ENCODE data around the gene TNFAIP1.

TNFAIP1 gene

DNA sequence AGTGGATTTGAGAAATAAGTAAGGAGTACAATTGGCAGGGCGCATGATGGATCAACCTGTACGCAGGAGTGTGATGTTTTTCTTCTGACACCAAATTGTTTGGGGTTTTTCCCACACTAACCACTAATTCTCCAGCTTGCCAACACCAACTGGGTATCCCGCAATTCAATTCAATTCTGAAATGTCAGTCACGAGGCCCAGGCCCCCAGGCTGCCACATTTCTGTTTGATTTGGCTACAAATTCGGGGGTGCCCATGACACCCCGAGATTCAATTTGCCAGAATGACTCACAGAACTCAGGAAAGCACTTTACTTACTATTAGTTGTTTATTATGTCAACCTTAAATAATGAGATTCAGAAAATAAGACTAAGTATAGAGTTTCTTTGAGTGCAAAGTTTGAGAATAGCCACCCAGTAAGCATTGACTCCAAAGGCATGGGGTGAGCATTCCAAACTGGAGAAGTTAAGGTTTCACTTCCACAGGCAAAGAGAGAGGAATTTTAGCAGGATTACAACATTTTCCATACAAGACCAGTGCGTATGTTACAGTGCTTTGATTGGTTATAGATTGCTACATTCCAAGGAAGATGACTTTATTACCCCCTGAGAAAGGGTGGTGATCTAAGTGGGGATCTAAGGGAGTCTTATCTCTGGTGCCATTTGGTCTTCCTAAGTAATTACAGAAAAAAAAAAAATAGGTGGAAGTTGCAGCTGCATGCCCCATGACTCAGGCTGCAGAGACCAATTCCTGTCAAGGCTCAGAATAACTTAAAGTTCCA, 59.0 kb downstream of the TNFAIP1 start:
- no peaks in the 10 kb centered on the region for H3K27me3 ChIP-seq (ENCODE audit: control insufficient read depth, insufficient read depth, low read length)
- no peak overlapping the region for H3K9ac ChIP-seq
- H3K4me2 ChIP-seq (ENCODE audit: low read length) = no peak overlapping the region
- no peak overlapping the region for H3K4me3 ChIP-seq (ENCODE audit: low read depth, low read length)
- H3K4me1 ChIP-seq = no peaks in the 10 kb centered on the region
- no peaks in the 10 kb centered on the region for H3K9me3 ChIP-seq (ENCODE audit: control insufficient read depth, low read length)
- no peak overlapping the region for H2AFZ ChIP-seq
- TF ChIP-seq, protein P1, sequence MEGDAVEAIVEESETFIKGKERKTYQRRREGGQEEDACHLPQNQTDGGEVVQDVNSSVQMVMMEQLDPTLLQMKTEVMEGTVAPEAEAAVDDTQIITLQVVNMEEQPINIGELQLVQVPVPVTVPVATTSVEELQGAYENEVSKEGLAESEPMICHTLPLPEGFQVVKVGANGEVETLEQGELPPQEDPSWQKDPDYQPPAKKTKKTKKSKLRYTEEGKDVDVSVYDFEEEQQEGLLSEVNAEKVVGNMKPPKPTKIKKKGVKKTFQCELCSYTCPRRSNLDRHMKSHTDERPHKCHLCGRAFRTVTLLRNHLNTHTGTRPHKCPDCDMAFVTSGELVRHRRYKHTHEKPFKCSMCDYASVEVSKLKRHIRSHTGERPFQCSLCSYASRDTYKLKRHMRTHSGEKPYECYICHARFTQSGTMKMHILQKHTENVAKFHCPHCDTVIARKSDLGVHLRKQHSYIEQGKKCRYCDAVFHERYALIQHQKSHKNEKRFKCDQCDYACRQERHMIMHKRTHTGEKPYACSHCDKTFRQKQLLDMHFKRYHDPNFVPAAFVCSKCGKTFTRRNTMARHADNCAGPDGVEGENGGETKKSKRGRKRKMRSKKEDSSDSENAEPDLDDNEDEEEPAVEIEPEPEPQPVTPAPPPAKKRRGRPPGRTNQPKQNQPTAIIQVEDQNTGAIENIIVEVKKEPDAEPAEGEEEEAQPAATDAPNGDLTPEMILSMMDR (IDR thresholded peaks at IDR 0.05) = no peak
- H3K79me2 ChIP-seq = no peaks in the 10 kb centered on the region
- H3K36me3 ChIP-seq (ENCODE audit: control insufficient read depth, insufficient read depth, low read length) = no peaks in the 10 kb centered on the region
- no peak overlapping the region for H3K27ac ChIP-seq

- no peak overlapping the region for H3K4me2 ChIP-seq (ENCODE audit: low read length)
- H3K27me3 ChIP-seq (ENCODE audit: control insufficient read depth, insufficient read depth, low read length) = no peaks in the 10 kb centered on the region
- no peaks in the 10 kb centered on the region for H3K36me3 ChIP-seq (ENCODE audit: control insufficient read depth, insufficient read depth, low read length)
- H3K4me1 ChIP-seq = no peaks in the 10 kb centered on the region
- no peak overlapping the region for H2AFZ ChIP-seq
- TF ChIP-seq, protein P1 (IDR thresholded peaks at IDR 0.05) = no peak
- H3K9ac ChIP-seq = no peak overlapping the region
- no peaks in the 10 kb centered on the region for H3K9me3 ChIP-seq (ENCODE audit: control insufficient read depth, low read length)
- H3K79me2 ChIP-seq = no peaks in the 10 kb centered on the region
- H3K4me3 ChIP-seq (ENCODE audit: low read depth, low read length) = no peak overlapping the region
- H3K27ac ChIP-seq = no peak overlapping the region
Measured at GRCh38 chr17:28395426-28395825, 59.9 kb downstream of the TNFAIP1 start.

DNA sequence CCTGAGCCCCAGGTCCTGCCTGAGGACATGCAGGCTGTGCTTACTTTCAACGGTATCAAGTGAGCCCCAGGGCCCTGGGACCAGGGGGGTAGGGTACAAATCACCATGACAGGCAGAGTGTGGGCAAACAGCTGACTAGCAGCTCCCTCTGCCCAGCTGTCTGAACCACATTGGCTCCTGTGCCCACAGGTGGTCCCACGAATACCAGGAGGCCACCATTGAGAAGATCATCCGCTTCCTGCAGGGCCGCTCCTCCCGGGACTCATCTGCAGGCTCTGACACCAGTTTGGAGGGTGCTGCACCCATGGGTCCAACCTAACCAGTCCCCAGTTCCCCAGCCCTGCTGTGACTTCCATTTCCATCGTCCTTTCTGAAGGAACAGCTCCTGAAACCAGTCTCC, 60.4 kb downstream of the TNFAIP1 start:
- Histone ChIP-seq H3K9me3 (ENCODE audit: control insufficient read depth, low read length) (no peaks in the 10 kb centered on the region), H3K4me2 (ENCODE audit: low read length) (no peak overlapping the region), H2AFZ (no peak overlapping the region), H3K4me3 (ENCODE audit: low read depth, low read length) (no peak overlapping the region), H3K79me2 (no peaks in the 10 kb centered on the region), H3K36me3 (ENCODE audit: control insufficient read depth, insufficient read depth, low read length) (no peaks in the 10 kb centered on the region), H3K4me1 (no peaks in the 10 kb centered on the region), H3K27me3 (ENCODE audit: control insufficient read depth, insufficient read depth, low read length) (no peaks in the 10 kb centered on the region), H3K27ac (no peak overlapping the region), H3K9ac (no peak overlapping the region)
- TF ChIP-seq, protein P1 (IDR thresholded peaks at IDR 0.05) = no peak
